Measurements from ENCODE around the gene NKAIN4.

NKAIN4 gene

DNA sequence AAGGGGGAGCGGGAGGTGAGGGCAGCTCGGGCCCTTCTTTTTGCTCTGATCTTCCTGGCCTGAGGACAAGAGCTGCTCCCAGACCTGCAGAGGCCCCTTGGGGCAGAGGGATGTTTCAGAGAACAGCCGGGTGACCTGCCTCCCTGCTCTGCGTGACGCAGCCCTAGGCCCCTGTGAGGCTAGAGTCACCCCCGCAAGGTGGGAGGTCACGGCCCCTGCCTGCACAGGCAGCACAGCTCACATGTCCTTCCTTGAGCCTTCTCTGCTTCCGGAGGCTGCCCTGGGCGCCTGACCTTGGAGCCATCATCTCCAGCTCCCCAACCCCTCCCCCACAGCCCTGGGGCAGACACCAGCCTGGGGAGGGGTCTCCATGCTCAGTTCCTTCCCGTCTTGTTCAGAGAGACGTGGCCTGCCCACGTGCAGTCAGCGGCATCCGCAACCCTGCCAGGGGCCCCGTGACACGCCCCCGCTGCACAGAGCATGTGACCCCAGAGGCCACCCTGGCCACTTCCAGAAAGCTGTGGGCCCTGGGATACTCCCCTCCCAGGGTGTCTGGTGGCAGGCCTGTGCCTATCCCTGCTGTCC is 18.8 kb downstream of the NKAIN4 start, which contains the start of gene BIRC7:
TSS of gene BIRC7 (plus strand) at position 507 of the 585 bp plus-strand sequence. CDS start 192 bp downstream, outside the sequence.
- TF ChIP-seq, protein P1, sequence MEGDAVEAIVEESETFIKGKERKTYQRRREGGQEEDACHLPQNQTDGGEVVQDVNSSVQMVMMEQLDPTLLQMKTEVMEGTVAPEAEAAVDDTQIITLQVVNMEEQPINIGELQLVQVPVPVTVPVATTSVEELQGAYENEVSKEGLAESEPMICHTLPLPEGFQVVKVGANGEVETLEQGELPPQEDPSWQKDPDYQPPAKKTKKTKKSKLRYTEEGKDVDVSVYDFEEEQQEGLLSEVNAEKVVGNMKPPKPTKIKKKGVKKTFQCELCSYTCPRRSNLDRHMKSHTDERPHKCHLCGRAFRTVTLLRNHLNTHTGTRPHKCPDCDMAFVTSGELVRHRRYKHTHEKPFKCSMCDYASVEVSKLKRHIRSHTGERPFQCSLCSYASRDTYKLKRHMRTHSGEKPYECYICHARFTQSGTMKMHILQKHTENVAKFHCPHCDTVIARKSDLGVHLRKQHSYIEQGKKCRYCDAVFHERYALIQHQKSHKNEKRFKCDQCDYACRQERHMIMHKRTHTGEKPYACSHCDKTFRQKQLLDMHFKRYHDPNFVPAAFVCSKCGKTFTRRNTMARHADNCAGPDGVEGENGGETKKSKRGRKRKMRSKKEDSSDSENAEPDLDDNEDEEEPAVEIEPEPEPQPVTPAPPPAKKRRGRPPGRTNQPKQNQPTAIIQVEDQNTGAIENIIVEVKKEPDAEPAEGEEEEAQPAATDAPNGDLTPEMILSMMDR (IDR thresholded peaks at IDR 0.05): no peak
- no peak for TF ChIP-seq ZFX (IDR thresholded peaks at IDR 0.05; ENCODE audit: borderline replicate concordance)
- H3K27ac ChIP-seq: no peak within 1 kb of the TSS

DNA sequence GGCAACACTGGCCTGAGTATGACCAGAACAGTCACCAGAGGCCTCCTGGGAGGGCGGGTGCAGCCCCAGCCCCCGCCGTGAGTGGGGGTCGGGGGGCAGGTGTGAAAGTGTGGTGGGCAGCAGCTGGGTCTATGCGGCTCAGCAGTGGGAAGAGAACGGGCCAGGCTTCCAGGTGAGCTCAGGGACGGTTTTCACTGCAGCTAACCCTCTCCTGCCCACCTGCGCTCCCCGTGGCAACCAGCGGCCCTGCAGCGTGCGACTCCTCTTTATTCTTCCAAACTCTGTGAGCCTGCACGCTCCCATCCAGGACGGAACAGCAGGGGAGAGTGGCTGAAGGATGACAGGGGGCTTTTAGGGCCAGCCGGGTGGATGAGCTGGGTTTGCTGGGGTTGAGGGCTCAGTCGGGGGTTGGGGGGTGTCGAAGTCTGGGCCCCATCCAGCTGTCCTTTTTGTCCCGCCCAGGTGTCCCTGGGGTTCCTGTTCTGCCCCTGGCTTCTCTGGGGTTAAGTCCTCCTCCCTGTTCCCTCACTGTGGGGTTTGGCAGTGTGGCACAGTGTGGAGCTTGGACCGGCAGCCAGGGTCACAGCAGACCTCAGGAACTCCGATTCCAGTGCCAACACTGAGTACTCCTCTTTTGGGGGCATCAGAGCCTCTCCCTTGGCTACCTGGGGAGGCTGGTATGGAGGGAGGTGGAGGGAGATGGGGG is 19.4 kb downstream of the NKAIN4 start:
- H3K27ac ChIP-seq: no peak overlapping the region
- TF ChIP-seq, protein P1 (IDR thresholded peaks at IDR 0.05): peak; percentile 77
- TF ChIP-seq ZFX (IDR thresholded peaks at IDR 0.05; ENCODE audit: borderline replicate concordance): no peak

DNA sequence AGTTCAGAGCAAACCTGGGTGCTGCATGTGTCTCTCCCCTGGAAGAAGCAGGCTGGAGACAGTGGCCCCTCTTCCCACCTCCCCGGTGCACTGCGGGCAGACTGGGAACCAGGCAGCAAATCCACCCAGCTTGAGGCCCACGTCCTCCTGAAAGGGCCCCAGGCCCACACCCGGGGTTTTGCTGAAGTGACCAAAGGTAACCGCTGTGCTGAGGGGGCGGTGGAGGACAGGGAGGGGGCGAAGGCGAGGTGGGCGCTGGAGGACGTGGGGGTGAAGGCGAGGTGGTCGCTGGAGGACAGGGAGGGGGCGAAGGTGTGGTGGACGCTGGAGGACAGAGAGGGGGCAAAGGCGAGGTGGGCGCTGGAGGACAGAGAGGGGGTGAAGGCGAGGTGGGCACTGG is 20.3 kb downstream of the NKAIN4 start:
- TF ChIP-seq, protein P1 (IDR thresholded peaks at IDR 0.05): no peak
- no peak for TF ChIP-seq ZFX (IDR thresholded peaks at IDR 0.05; ENCODE audit: borderline replicate concordance)
- H3K27ac ChIP-seq: no peak overlapping the region

DNA sequence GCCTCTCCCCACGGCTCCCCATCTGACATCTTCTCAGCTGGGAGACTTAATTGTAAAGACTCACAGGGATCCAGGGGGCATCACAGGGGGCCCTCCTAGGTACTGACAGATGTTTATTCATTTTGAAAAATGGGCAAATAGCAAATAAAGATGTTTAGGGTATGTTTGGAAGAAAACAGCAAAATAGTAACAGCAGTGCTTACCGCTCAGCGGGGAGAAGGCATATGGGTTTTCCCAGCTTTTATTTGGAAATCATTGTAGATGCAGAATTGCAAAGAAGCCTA is 21.3 kb downstream of the NKAIN4 start:
- TF ChIP-seq, protein P1 (IDR thresholded peaks at IDR 0.05): no peak
- TF ChIP-seq ZFX (IDR thresholded peaks at IDR 0.05; ENCODE audit: borderline replicate concordance): no peak
- no peak overlapping the region for H3K27ac ChIP-seq

DNA sequence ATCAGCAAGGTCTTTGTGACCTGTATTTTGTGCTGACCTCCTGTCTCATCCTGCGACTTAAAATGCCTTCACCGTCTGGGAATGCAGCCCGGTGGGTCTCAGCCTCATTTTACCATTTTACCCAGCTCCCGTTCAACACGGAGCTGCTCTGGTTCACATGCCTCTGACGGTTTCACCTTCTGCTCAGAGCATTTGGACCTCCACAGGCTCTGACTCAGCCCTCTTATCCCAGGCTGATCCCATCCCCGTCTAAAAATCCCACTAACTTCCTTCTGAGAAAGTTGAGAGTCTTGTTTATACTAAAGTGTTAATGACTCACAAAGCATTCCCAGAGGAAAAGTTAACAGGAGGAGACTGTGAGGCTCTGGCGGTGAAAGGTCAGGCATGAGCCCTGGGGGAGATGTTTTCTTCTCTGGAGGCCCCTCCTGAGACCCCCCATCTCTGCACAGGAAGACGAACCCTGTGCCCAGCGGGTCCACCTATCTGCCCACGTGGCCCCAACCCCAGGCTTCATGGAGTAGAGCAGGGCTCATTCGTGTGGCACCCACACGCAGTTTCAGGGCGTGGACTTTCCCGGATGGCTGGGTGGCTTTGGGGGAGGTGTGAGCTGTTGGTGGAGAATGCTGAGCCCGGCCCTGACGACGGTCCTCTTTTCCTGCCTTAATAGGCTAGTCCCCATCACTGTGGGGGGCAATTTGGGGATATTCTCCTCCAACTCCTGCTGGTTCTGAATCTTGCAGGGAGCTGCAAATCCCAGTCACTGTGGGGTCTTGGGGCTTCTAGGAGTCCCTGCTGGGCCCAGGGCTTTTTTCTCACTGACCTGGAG is 21.8 kb downstream of the NKAIN4 start:
- H3K27ac ChIP-seq: no peak overlapping the region
- TF ChIP-seq, protein P1 (IDR thresholded peaks at IDR 0.05): no peak
- no peak for TF ChIP-seq ZFX (IDR thresholded peaks at IDR 0.05; ENCODE audit: borderline replicate concordance)

DNA sequence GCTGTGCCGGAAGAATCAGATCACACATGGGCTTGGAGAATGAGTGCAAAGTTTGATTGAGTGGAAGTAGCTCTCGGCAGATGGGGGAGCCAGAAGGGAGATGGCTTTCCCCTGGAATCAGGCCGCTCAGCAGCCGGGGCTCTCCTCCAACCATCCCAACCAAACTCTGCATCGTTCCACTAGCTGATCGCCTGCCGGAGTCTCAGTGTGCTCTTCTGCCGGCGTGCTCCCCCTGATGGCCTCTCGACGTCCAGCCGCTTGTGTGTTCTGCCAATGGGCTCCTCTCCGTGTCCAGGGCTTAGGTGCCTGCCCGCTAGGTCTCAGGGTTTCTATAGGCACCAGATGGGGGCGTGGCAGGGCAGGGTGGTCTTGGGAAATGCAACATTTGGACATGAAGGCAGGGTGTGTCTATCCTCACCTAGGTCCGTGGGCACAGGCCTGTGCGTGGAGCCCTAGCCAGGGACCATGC is 23.4 kb downstream of the NKAIN4 start:
- no peak overlapping the region for H3K27ac ChIP-seq
- TF ChIP-seq, protein P1 (IDR thresholded peaks at IDR 0.05): peak; percentile 78
- no peak for TF ChIP-seq ZFX (IDR thresholded peaks at IDR 0.05; ENCODE audit: borderline replicate concordance)

All from 22Rv1 (cell line).